NCI-H146 treated with DMSO at 0.1 percent for 48 hours (cell line): ENCODE data around the gene GAPDH.
"Not testable (repeated sequence)": the region's sequence is repeated elsewhere in the genome, so short reads cannot be mapped to it uniquely, and the experiment has no call there.

Source experiments
- DNase-seq: peaks from one replicate; lab custom pipeline; 2025; ENCODE audit not compliant: unreplicated experiment; lab: John Stamatoyannopoulos, UW

GAPDH gene

GRCh38 chr12:6533923-6534694 is at the start of gene GAPDH:
TSS of gene GAPDH (plus strand) at chr12:6534517. CDS start at chr12:6534833, 316 bp downstream.
- DNase-seq = peak; percentile 99

- DNase-seq = no peak
Measured at GRCh38 chr12:6488240-6488639, 46.1 kb upstream of the GAPDH start.

GRCh38 chr12:6489449-6489848 is 44.9 kb upstream of the GAPDH start:
- no peak for DNase-seq

GRCh38 chr12:6490673-6491072 is 43.6 kb upstream of the GAPDH start:
- not testable (repeated sequence) for DNase-seq

- DNase-seq = peak; percentile 98
Measured at GRCh38 chr12:6492838-6493496, 41.4 kb upstream of the GAPDH start, which contains the start of gene MRPL51. TSS of gene MRPL51 (minus strand) at chr12:6493262. CDS start at chr12:6493136, 126 bp downstream.

GRCh38 chr12:6493497-6494257 is 40.6 kb upstream of the GAPDH start, which contains the start of gene NCAPD2:
TSS of gene NCAPD2 (plus strand) at chr12:6494102. CDS start at chr12:6495099, 997 bp downstream.
- DNase-seq = peak; percentile 99

GRCh38 chr12:6494258-6494743 is 40.0 kb upstream of the GAPDH start:
- DNase-seq = no peak

- no peak for DNase-seq
Measured at GRCh38 chr12:6494968-6495367, 39.3 kb upstream of the GAPDH start.

- DNase-seq = not testable (repeated sequence)
Measured at GRCh38 chr12:6497291-6497690, 37.0 kb upstream of the GAPDH start.

GRCh38 chr12:6500466-6500865 is 33.9 kb upstream of the GAPDH start:
- DNase-seq = no peak

- DNase-seq = no peak
Measured at GRCh38 chr12:6507102-6507998, 27.0 kb upstream of the GAPDH start.

- no peak for DNase-seq
Measured at GRCh38 chr12:6508087-6508486, 26.2 kb upstream of the GAPDH start.

- no peak for DNase-seq
Measured at GRCh38 chr12:6520186-6520585, 14.1 kb upstream of the GAPDH start.

- DNase-seq = no peak
Measured at GRCh38 chr12:6522193-6522592, 12.1 kb upstream of the GAPDH start.

- no peak for DNase-seq
Measured at GRCh38 chr12:6523708-6524107, 10.6 kb upstream of the GAPDH start.

- DNase-seq = no peak
Measured at GRCh38 chr12:6524648-6525047, 9.7 kb upstream of the GAPDH start.

- DNase-seq = no peak
Measured at GRCh38 chr12:6526201-6526600, 8.1 kb upstream of the GAPDH start.

- no peak for DNase-seq
Measured at GRCh38 chr12:6526766-6527525, 7.4 kb upstream of the GAPDH start.

GRCh38 chr12:6527711-6528110 is 6.6 kb upstream of the GAPDH start:
- no peak for DNase-seq
